Tibial nerve (tissue), 4 donors: ENCODE results near the gene FBF1.

Experiments used
- EP300 ChIP-seq, 2 donors: sonication (generic); formaldehyde crosslinking; IDR thresholded peaks; one replicate each; pipeline ENCODE4 v1.6.1; 2017; ENCODE audit warnings: antibody characterized with exemption in 2 of 2, mild to moderate bottlenecking in 1 of 2
- POLR2A ChIP-seq, 2 donors: fragments of 450-650 bp; IDR thresholded peaks; one replicate each; pipeline ENCODE4 v1.6.1; 2017; ENCODE audit warnings: antibody characterized with exemption in 2 of 2, mild to moderate bottlenecking in 2 of 2, moderate library complexity in 2 of 2
- TF ChIP-seq, protein P1 (sequence below), 5 experiments: fragments of 200-600 bp in 3 of 5; fragments of 450-650 bp in 2 of 5; sonication (generic) in 3 of 5; IDR thresholded peaks; one replicate each; pipeline ENCODE4 v1.5.1; 2016 to 2019; ENCODE audit warnings: antibody characterized with exemption in 5 of 5, mild to moderate bottlenecking in 3 of 5, moderate library complexity in 2 of 5

DNA sequence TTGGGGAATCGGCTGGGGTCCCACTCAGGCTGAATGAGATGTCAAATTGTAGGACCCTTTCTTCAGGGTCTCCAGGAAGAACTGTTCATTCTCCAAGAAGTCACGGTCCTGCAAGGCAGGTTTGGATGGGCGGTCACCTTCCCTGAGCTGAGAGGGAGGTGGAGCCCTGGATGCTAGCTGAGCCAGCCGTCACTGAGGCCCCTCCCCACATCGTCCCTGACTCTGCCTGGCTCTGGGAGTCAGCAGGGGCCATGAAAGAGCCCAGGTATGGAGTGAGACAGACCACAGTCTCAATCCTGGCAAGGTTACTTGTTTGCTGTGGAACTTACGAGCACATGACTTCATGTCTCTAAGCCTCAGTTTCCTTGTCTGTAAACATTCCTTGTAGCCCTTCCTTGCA is 30.1 kb downstream of the FBF1 start:
- TF ChIP-seq, protein P1, sequence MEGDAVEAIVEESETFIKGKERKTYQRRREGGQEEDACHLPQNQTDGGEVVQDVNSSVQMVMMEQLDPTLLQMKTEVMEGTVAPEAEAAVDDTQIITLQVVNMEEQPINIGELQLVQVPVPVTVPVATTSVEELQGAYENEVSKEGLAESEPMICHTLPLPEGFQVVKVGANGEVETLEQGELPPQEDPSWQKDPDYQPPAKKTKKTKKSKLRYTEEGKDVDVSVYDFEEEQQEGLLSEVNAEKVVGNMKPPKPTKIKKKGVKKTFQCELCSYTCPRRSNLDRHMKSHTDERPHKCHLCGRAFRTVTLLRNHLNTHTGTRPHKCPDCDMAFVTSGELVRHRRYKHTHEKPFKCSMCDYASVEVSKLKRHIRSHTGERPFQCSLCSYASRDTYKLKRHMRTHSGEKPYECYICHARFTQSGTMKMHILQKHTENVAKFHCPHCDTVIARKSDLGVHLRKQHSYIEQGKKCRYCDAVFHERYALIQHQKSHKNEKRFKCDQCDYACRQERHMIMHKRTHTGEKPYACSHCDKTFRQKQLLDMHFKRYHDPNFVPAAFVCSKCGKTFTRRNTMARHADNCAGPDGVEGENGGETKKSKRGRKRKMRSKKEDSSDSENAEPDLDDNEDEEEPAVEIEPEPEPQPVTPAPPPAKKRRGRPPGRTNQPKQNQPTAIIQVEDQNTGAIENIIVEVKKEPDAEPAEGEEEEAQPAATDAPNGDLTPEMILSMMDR (IDR thresholded peaks at IDR 0.05) = no peak
- TF ChIP-seq POLR2A (IDR thresholded peaks at IDR 0.05) = no peak
- TF ChIP-seq EP300 (IDR thresholded peaks at IDR 0.05) = no peak
